ENCODE results near the gene RET.

DNA sequence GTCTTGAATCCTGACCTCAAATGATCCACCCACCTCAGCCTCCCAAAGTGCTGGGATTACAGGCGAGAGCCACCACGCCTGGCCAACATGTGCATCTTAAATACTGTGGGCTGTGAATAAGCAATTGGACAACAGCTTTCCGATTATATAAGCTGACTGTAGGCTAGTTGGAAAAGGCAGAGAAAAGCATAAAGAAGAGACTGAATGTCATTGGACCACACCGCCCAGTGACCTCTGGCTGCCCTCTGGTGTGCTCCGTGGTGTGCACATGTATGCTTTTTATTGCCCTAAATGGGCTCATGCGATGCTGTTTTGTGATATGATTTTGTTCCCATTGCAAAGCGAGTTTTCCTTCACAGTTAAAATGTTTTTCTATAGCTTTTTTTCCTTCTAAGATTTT, 46.0 kb downstream of the RET start:
- no peak for TF ChIP-seq ZNF263 (CRISPR knock-in tag; IDR thresholded peaks at IDR 0.05; ENCODE audit: low read depth)
- TF ChIP-seq, protein P1, sequence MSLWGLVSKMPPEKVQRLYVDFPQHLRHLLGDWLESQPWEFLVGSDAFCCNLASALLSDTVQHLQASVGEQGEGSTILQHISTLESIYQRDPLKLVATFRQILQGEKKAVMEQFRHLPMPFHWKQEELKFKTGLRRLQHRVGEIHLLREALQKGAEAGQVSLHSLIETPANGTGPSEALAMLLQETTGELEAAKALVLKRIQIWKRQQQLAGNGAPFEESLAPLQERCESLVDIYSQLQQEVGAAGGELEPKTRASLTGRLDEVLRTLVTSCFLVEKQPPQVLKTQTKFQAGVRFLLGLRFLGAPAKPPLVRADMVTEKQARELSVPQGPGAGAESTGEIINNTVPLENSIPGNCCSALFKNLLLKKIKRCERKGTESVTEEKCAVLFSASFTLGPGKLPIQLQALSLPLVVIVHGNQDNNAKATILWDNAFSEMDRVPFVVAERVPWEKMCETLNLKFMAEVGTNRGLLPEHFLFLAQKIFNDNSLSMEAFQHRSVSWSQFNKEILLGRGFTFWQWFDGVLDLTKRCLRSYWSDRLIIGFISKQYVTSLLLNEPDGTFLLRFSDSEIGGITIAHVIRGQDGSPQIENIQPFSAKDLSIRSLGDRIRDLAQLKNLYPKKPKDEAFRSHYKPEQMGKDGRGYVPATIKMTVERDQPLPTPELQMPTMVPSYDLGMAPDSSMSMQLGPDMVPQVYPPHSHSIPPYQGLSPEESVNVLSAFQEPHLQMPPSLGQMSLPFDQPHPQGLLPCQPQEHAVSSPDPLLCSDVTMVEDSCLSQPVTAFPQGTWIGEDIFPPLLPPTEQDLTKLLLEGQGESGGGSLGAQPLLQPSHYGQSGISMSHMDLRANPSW (CRISPR knock-in tag; conservative IDR thresholded peaks at IDR 0.05; ENCODE audit: low read depth): no peak
- no peak for TF ChIP-seq TEAD1 (CRISPR knock-in tag; IDR thresholded peaks at IDR 0.05)
- TF ChIP-seq, protein P2, sequence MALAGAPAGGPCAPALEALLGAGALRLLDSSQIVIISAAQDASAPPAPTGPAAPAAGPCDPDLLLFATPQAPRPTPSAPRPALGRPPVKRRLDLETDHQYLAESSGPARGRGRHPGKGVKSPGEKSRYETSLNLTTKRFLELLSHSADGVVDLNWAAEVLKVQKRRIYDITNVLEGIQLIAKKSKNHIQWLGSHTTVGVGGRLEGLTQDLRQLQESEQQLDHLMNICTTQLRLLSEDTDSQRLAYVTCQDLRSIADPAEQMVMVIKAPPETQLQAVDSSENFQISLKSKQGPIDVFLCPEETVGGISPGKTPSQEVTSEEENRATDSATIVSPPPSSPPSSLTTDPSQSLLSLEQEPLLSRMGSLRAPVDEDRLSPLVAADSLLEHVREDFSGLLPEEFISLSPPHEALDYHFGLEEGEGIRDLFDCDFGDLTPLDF (CRISPR knock-in tag; IDR thresholded peaks at IDR 0.05): no peak
- TF ChIP-seq, protein P3, sequence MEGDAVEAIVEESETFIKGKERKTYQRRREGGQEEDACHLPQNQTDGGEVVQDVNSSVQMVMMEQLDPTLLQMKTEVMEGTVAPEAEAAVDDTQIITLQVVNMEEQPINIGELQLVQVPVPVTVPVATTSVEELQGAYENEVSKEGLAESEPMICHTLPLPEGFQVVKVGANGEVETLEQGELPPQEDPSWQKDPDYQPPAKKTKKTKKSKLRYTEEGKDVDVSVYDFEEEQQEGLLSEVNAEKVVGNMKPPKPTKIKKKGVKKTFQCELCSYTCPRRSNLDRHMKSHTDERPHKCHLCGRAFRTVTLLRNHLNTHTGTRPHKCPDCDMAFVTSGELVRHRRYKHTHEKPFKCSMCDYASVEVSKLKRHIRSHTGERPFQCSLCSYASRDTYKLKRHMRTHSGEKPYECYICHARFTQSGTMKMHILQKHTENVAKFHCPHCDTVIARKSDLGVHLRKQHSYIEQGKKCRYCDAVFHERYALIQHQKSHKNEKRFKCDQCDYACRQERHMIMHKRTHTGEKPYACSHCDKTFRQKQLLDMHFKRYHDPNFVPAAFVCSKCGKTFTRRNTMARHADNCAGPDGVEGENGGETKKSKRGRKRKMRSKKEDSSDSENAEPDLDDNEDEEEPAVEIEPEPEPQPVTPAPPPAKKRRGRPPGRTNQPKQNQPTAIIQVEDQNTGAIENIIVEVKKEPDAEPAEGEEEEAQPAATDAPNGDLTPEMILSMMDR (IDR thresholded peaks at IDR 0.05): no peak
- TF ChIP-seq, protein P4, sequence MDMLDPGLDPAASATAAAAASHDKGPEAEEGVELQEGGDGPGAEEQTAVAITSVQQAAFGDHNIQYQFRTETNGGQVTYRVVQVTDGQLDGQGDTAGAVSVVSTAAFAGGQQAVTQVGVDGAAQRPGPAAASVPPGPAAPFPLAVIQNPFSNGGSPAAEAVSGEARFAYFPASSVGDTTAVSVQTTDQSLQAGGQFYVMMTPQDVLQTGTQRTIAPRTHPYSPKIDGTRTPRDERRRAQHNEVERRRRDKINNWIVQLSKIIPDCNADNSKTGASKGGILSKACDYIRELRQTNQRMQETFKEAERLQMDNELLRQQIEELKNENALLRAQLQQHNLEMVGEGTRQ (CRISPR knock-in tag; IDR thresholded peaks at IDR 0.05): no peak
- TF ChIP-seq, protein P5, sequence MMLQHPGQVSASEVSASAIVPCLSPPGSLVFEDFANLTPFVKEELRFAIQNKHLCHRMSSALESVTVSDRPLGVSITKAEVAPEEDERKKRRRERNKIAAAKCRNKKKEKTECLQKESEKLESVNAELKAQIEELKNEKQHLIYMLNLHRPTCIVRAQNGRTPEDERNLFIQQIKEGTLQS (CRISPR knock-in tag; conservative IDR thresholded peaks at IDR 0.05): no peak
- TF ChIP-seq, protein P6, sequence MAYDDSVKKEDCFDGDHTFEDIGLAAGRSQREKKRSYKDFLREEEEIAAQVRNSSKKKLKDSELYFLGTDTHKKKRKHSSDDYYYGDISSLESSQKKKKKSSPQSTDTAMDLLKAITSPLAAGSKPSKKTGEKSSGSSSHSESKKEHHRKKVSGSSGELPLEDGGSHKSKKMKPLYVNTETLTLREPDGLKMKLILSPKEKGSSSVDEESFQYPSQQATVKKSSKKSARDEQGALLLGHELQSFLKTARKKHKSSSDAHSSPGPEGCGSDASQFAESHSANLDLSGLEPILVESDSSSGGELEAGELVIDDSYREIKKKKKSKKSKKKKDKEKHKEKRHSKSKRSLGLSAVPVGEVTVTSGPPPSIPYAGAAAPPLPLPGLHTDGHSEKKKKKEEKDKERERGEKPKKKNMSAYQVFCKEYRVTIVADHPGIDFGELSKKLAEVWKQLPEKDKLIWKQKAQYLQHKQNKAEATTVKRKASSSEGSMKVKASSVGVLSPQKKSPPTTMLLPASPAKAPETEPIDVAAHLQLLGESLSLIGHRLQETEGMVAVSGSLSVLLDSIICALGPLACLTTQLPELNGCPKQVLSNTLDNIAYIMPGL (CRISPR knock-in tag; IDR thresholded peaks at IDR 0.05): no peak
- TF ChIP-seq SOX15 (CRISPR knock-in tag; IDR thresholded peaks at IDR 0.05): no peak
